IMR-90 (cell line): ENCODE measurements around the gene RFX4. TPM values are rescaled to one million over a fixed set of nuclear protein-coding genes. Genes with fewer than 3 reads are reported as not detected.

Experiments used
- ATAC-seq: fragments of 200-7000 bp; cut with Tn5 transposase; 2 replicates; pipeline ENCODE4 v1.9.1; 2020; ENCODE audit warnings: low read depth, mild to moderate bottlenecking, moderate library complexity
- BruUV-seq: library from RNA; stranded (reverse); fragments of 400-500 nt; replicated peaks from 2 replicates; lab custom pipeline; 2021; lab: Mats Ljungman, UMichigan
- CTCF ChIA-PET: fragments of 300-600 bp; formaldehyde crosslinking; extraction: SDS; loops from one replicate; lab custom pipeline; 2021; ENCODE audit warnings: antibody characterized with exemption; lab: Yijun Ruan, JAX
- POLR2A ChIA-PET: fragments of 300-600 bp; sonication (Branson Sonifier 250); formaldehyde crosslinking; loops from one replicate; lab custom pipeline; 2022; ENCODE audit warnings: antibody characterized with exemption; ENCODE audit not compliant: unreplicated experiment; lab: Charles Lee
- DNase-seq: peaks from one replicate; pipeline ENCODE4 v3.0.0; 2013
- H2AFZ ChIP-seq: replicated peaks from 2 replicates; pipeline ENCODE3; 2013; ENCODE audit warnings: low read length, mild to moderate bottlenecking; ENCODE audit not compliant: poor library complexity
- H2AK5ac ChIP-seq: 2 replicates; pipeline ENCODE4 v1.6.1; 2013; ENCODE audit warnings: low read depth, low read length, inconsistent platforms
- H2AK9ac ChIP-seq: replicated peaks from 2 replicates; pipeline ENCODE3; 2013; ENCODE audit warnings: mild to moderate bottlenecking, low read depth, low read length, moderate library complexity; ENCODE audit not compliant: poor library complexity
- H2BK120ac ChIP-seq: 2 replicates; pipeline ENCODE4 v1.6.1; 2013; ENCODE audit warnings: low read depth, low read length, inconsistent platforms
- H2BK15ac ChIP-seq: 3 replicates; pipeline ENCODE4 v1.6.1; 2013; ENCODE audit warnings: low read depth, low read length, inconsistent platforms
- H2BK20ac ChIP-seq: 2 replicates; pipeline ENCODE4 v1.6.1; 2013; ENCODE audit warnings: low read depth, mild to moderate bottlenecking, inconsistent platforms, low read length, moderate library complexity
- H2BK5ac ChIP-seq: 2 replicates; pipeline ENCODE4 v1.6.1; 2013; ENCODE audit warnings: mild to moderate bottlenecking, low read depth, low read length, inconsistent platforms; ENCODE audit not compliant: poor library complexity, severe bottlenecking
- H3K14ac ChIP-seq: replicated peaks from 2 replicates; pipeline ENCODE4 v1.6.1; 2013; ENCODE audit warnings: low read depth, low read length, inconsistent platforms
- H3K18ac ChIP-seq: 2 replicates; pipeline ENCODE4 v1.6.1; 2013; ENCODE audit warnings: low read depth, low read length, control low read depth
- H3K23ac ChIP-seq: 2 replicates; pipeline ENCODE4 v1.6.1; 2013; ENCODE audit warnings: low read depth, low read length, inconsistent platforms
- H3K27ac ChIP-seq: 2 replicates; pipeline ENCODE4 v1.5.1; 2013; ENCODE audit warnings: mild to moderate bottlenecking, control low read depth, low read length; ENCODE audit not compliant: insufficient read depth
- H3K27me3 ChIP-seq: 2 replicates; pipeline ENCODE4 v1.6.1; 2013; ENCODE audit warnings: low read length; ENCODE audit not compliant: control insufficient read depth, insufficient read depth
- H3K36me3 ChIP-seq: 2 replicates; pipeline ENCODE4 v1.6.1; 2013; ENCODE audit warnings: low read length, mixed read lengths; ENCODE audit not compliant: control insufficient read depth, insufficient read depth
- H3K4ac ChIP-seq: 2 replicates; pipeline ENCODE4 v1.6.1; 2013; ENCODE audit warnings: low read depth, low read length, inconsistent platforms
- H3K4me1 ChIP-seq: 2 replicates; pipeline ENCODE4 v1.6.1; 2013; ENCODE audit warnings: low read length, mixed read lengths; ENCODE audit not compliant: control insufficient read depth, insufficient read depth
- H3K4me2 ChIP-seq: 2 replicates; pipeline ENCODE4 v1.6.1; 2013; ENCODE audit warnings: low read depth, mild to moderate bottlenecking, control low read depth, low read length, moderate library complexity
- H3K4me3 ChIP-seq: 2 replicates; pipeline ENCODE4 v1.5.1; 2013; ENCODE audit warnings: low read depth, mild to moderate bottlenecking, control low read depth, low read length, moderate library complexity; ENCODE audit not compliant: insufficient read depth
- H3K56ac ChIP-seq: 2 replicates; pipeline ENCODE4 v1.6.1; 2013; ENCODE audit warnings: low read length, inconsistent platforms; ENCODE audit not compliant: insufficient read depth; ENCODE audit errors: extremely low read depth
- H3K79me1 ChIP-seq, 2 experiments: 2 replicates each; pipeline ENCODE4 v1.6.1; 2013; ENCODE audit warnings: low read length in 2 of 2, inconsistent platforms in 1 of 2, low read depth in 1 of 2
- H3K9ac ChIP-seq: 2 replicates; pipeline ENCODE4 v1.6.1; 2013; ENCODE audit warnings: low read depth, low read length, control low read depth
- H3K9me1 ChIP-seq: 2 replicates; pipeline ENCODE4 v1.6.1; 2013; ENCODE audit warnings: low read length, inconsistent platforms; ENCODE audit not compliant: insufficient read depth
- H3K9me3 ChIP-seq: 2 replicates; pipeline ENCODE4 v1.6.1; 2013; ENCODE audit warnings: low read length; ENCODE audit not compliant: control insufficient read depth, insufficient read depth
- H4K20me1 ChIP-seq: 2 replicates; pipeline ENCODE4 v1.6.1; 2013; ENCODE audit warnings: low read length, inconsistent platforms; ENCODE audit not compliant: insufficient read depth
- H4K5ac ChIP-seq: 2 replicates; pipeline ENCODE4 v1.6.1; 2013; ENCODE audit warnings: mild to moderate bottlenecking, low read depth, low read length, control low read depth
- H4K8ac ChIP-seq, 2 experiments: 2 replicates each; pipeline ENCODE4 v1.6.1; 2013; ENCODE audit warnings: low read depth in 2 of 2, low read length in 2 of 2, control low read depth in 1 of 2, inconsistent platforms in 1 of 2
- H4K91ac ChIP-seq: 2 replicates; pipeline ENCODE4 v1.6.1; 2013; ENCODE audit warnings: low read depth, low read length, inconsistent platforms; ENCODE audit not compliant: insufficient read depth
- CEBPB ChIP-seq: IDR thresholded peaks from 2 replicates; pipeline ENCODE4 v1.6.1; 2012; ENCODE audit warnings: low read depth, low read length, improper control_type of control experiment
- CHD1 ChIP-seq: IDR thresholded peaks from 2 replicates; pipeline ENCODE4 v1.6.1; 2012; ENCODE audit warnings: low read depth, low read length, improper control_type of control experiment
- FOS ChIP-seq: fragments of 150-350 bp; IDR thresholded peaks from 2 replicates; pipeline ENCODE4 v1.6.1; 2016; ENCODE audit warnings: low read depth, low read length
- MXI1 ChIP-seq: IDR thresholded peaks from 2 replicates; pipeline ENCODE4 v1.6.1; 2012; ENCODE audit warnings: low read depth, mild to moderate bottlenecking, low read length, moderate library complexity, borderline replicate concordance
- WGBS, 2 experiments: methylation state at CpG; one replicate each; pipeline versions ENCODE4 v1.1.5 to v1.1.7; 2013; ENCODE audit warnings: missing lambda C conversion rate in 2 of 2; ENCODE audit not compliant: insufficient read length in 1 of 2; ENCODE audit errors: extremely low coverage in 2 of 2; 5-methylcytosine and 5-hydroxymethylcytosine counted together
- dilution Hi-C: fragments of 300-500 bp; cut with HindIII; formaldehyde crosslinking; loops from one replicate; pipeline ENCODE4 v1.14.3; 2018; ENCODE audit warnings: low sequenced_read_pairs; ENCODE audit not compliant: unreplicated experiment
- in situ Hi-C: fragments of 300-500 bp; cut with MboI; formaldehyde crosslinking; loops from 3 replicates; pipeline ENCODE4 v1.14.3; 2019; ENCODE audit warnings: low sequenced_read_pairs, inconsistent platforms, mixed read lengths
- intact Hi-C: fragments of 100-400 bp; cut with micrococcal nuclease; formaldehyde crosslinking; loops from 2 replicates; pipeline ENCODE4 v1.10.0; 2022
- polyA plus RNA-seq, 3 experiments: library from polyadenylated mRNA; depleted of rRNA; stranded (reverse); fragments of >200 nt; gene quantifications; 2 replicates each; pipeline ENCODE4 v1.2.3, GENCODE V29; 2012; ENCODE audit warnings: low replicate concordance in 1 of 3
- total RNA-seq: library from RNA; depleted of rRNA; stranded (reverse); fragments of >200 nt; gene quantifications from 2 replicates; pipeline ENCODE4 v1.2.3, GENCODE V29; 2012
- TF ChIP-seq, protein P1 (sequence below): fragments of 150-350 bp; IDR thresholded peaks from 2 replicates; pipeline ENCODE4 v1.6.1; 2017; ENCODE audit warnings: mild to moderate bottlenecking, antibody characterized with exemption, low read length, low read depth
- TF ChIP-seq, protein P2 (sequence below): conservative IDR thresholded peaks from 2 replicates; pipeline ENCODE4 v1.5.1; 2012; ENCODE audit warnings: mild to moderate bottlenecking, low read depth, low read length, improper control_type of control experiment

Gene RFX4
- total and polyA plus RNA-seq, 2 of the 4 experiments (the other 2 are of a cell fraction) = not detected

DNA sequence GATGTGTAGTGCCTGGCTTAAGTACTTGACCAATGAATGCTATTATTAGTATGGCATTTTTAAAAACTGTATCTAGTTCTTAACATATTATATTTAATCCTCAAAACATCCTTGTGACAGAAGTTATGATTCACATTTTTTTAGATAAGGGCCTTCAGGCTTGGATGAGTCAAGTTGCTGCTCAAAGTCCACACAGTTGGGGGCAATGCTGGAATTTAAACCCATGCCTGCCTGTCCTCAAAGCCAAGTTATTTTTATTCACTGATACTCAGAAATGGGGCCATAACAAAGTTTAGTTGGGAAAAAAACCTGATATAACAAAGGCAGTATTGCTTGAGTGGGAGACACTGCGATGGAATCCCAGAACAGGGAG is 50.6 kb downstream of the RFX4 start:
- Histone ChIP-seq H3K18ac (no peak overlapping the region), H3K27ac (no peak overlapping the region), H2BK15ac (no peak overlapping the region), H4K20me1 (no peaks in the 10 kb centered on the region), H3K9me1 (no peaks in the 10 kb centered on the region), H4K5ac (no peak overlapping the region), H3K27me3 (0 out of 2 replicates have a peak, but pooled peaks cover 2% of the 10 kb centered on the region), H3K79me1 (no peaks in the 10 kb centered on the region), H3K9ac (no peak overlapping the region), H2BK120ac (no peak overlapping the region), H3K23ac (no peak overlapping the region), H2AK5ac (no peak overlapping the region), H3K14ac (no peak overlapping the region), H3K4me2 (no peak overlapping the region), H3K56ac (no peak overlapping the region), H4K8ac (no peak overlapping the region), H3K36me3 (no peaks in the 10 kb centered on the region), H3K4me1 (no peaks in the 10 kb centered on the region), H2BK20ac (no peak overlapping the region), H2AK9ac (no peak overlapping the region), H3K4ac (no peak overlapping the region), H4K91ac (no peak overlapping the region), H3K9me3 (no peaks in the 10 kb centered on the region), H2BK5ac (no peak overlapping the region), H2AFZ (no peak overlapping the region), H3K4me3 (no peak overlapping the region)
- dilution Hi-C loops = no loop called here
- TF ChIP-seq, protein P1, sequence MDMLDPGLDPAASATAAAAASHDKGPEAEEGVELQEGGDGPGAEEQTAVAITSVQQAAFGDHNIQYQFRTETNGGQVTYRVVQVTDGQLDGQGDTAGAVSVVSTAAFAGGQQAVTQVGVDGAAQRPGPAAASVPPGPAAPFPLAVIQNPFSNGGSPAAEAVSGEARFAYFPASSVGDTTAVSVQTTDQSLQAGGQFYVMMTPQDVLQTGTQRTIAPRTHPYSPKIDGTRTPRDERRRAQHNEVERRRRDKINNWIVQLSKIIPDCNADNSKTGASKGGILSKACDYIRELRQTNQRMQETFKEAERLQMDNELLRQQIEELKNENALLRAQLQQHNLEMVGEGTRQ = no peak
- no peak for TF ChIP-seq CEBPB
- TF ChIP-seq CHD1 = no peak
- TF ChIP-seq FOS = no peak
- TF ChIP-seq, protein P2, sequence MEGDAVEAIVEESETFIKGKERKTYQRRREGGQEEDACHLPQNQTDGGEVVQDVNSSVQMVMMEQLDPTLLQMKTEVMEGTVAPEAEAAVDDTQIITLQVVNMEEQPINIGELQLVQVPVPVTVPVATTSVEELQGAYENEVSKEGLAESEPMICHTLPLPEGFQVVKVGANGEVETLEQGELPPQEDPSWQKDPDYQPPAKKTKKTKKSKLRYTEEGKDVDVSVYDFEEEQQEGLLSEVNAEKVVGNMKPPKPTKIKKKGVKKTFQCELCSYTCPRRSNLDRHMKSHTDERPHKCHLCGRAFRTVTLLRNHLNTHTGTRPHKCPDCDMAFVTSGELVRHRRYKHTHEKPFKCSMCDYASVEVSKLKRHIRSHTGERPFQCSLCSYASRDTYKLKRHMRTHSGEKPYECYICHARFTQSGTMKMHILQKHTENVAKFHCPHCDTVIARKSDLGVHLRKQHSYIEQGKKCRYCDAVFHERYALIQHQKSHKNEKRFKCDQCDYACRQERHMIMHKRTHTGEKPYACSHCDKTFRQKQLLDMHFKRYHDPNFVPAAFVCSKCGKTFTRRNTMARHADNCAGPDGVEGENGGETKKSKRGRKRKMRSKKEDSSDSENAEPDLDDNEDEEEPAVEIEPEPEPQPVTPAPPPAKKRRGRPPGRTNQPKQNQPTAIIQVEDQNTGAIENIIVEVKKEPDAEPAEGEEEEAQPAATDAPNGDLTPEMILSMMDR = no peak
- no peak for TF ChIP-seq MXI1
- POLR2A ChIA-PET = no interaction called here
- no CpG with 5 or more reads among the region's 1 CpG for WGBS, 2 experiments
- DNase-seq (no peak), ATAC-seq (no peak)
- BruUV-seq = no TSS peak
- in situ Hi-C loops = no loop called here
- CTCF ChIA-PET = no interaction called here
- intact Hi-C loops = no loop called here
